GM12873 (cell line): Measurements from ENCODE around the gene ADCK2.

ENCODE experiments used
- TF ChIP-seq, protein P1 (sequence below): IDR thresholded peaks from 2 replicates; pipeline ENCODE4 v1.5.1; 2012; ENCODE audit warnings: low read depth, mild to moderate bottlenecking, moderate library complexity, low read length, control low read depth; ENCODE audit not compliant: insufficient read depth; ENCODE audit errors: missing control alignments

The ADCK2 gene

GRCh38 chr7:140714331-140715040 is 41.7 kb downstream of the ADCK2 start:
- TF ChIP-seq, protein P1, sequence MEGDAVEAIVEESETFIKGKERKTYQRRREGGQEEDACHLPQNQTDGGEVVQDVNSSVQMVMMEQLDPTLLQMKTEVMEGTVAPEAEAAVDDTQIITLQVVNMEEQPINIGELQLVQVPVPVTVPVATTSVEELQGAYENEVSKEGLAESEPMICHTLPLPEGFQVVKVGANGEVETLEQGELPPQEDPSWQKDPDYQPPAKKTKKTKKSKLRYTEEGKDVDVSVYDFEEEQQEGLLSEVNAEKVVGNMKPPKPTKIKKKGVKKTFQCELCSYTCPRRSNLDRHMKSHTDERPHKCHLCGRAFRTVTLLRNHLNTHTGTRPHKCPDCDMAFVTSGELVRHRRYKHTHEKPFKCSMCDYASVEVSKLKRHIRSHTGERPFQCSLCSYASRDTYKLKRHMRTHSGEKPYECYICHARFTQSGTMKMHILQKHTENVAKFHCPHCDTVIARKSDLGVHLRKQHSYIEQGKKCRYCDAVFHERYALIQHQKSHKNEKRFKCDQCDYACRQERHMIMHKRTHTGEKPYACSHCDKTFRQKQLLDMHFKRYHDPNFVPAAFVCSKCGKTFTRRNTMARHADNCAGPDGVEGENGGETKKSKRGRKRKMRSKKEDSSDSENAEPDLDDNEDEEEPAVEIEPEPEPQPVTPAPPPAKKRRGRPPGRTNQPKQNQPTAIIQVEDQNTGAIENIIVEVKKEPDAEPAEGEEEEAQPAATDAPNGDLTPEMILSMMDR: no peak

DNA sequence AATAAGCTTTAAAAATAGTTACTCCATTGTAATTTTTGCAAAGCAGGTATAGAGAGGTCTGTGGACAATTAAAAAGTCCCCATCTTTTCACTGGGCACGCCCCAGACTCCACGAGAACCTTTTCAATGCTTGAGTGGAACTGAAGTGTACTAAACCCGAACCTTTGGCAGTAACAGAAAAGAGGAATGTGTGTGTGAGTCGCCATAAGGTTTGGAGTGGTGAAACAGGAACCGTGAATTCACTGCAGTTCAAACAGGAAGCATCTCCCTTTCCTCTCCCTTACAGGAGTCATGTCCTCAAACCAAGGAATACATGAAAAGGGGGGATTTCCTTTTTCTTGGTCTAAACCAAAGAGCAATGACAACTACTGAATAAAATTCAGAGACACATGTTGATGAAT is 47.0 kb downstream of the ADCK2 start:
- TF ChIP-seq, protein P1: no peak

DNA sequence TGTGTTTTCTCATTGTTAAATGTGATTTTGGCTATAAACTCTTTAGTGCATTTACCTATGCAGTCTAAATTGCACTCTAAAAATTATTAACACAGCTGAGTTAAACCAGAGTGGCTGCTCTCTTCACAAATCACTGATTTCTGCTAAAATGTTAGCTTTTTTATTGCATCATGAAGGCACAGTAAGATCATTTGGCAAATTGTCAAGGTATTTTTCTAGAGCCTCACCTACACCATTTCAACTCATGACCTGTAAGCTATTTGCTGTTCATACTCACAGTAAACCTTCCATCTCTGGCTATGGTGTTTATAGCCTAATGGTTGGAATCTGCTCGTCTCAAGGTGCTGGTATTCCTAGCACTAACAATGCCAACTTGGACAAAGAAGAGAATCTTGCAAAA is 49.5 kb downstream of the ADCK2 start:
- TF ChIP-seq, protein P1: no peak

DNA sequence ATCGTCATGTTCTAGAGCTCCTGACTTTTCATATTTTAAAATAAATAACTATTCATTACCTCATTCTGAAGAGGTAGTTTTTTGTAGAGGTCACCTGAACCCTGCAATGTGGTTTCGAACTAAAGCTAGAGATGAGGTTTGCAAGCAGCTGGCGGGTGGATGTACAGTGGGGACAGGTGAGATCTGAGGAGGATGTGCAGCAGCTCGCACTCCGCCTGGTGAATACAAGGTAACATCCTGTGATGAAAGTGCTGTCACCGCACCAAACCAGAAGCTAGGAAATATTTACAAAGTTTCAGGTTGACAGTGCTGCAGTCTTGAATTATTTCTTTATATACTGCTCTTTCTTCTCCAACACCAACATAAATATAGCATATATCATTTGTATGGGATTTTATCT is 50.3 kb downstream of the ADCK2 start:
- TF ChIP-seq, protein P1: no peak

GRCh38 chr7:140723574-140723973 is 50.8 kb downstream of the ADCK2 start:
- TF ChIP-seq, protein P1: no peak

- TF ChIP-seq, protein P1: no peak
These were observed 52.0 kb downstream of the ADCK2 start for GRCh38 chr7:140724706-140725105.

- TF ChIP-seq, protein P1: peak; percentile 40
These were observed 53.5 kb downstream of the ADCK2 start for GRCh38 chr7:140726281-140726680.
